PC-9 (cell line): ENCODE data around the gene TRIP13. TPM values are rescaled to one million over a fixed set of nuclear protein-coding genes. Genes with fewer than 3 reads are reported as not detected.

ENCODE experiments used
- BruUV-seq: library from RNA; stranded (reverse); fragments of 400-500 nt; replicated peaks from 2 replicates; lab custom pipeline; 2021; lab: Mats Ljungman, UMichigan
- CTCF ChIA-PET: fragments of 300-600 bp; sonication (Branson Sonifier 250); formaldehyde crosslinking; loops from one replicate; lab custom pipeline; 2022; ENCODE audit warnings: antibody characterized with exemption; lab: Charles Lee
- POLR2A ChIA-PET: fragments of 300-600 bp; sonication (Branson Sonifier 250); formaldehyde crosslinking; loops from one replicate; lab custom pipeline; 2022; ENCODE audit warnings: antibody characterized with exemption; ENCODE audit not compliant: unreplicated experiment; lab: Charles Lee
- DNase-seq, 2 experiments: peaks; one replicate each; pipeline versions ENCODE4 v3.0.0 to v3.0.0-alpha.2; 2015 to 2022; ENCODE audit warnings: mixed read lengths in 1 of 2
- H2AFZ ChIP-seq: fragments of 200-600 bp; sonication (generic); 2 replicates; pipeline ENCODE4 v1.8.1; 2017; ENCODE audit warnings: antibody characterized with exemption
- H3F3A ChIP-seq: fragments of 200-600 bp; sonication (generic); 2 replicates; pipeline ENCODE4 v1.8.1; 2017; ENCODE audit warnings: antibody characterized with exemption, mild to moderate bottlenecking, low read depth; ENCODE audit not compliant: insufficient read depth
- H3K27ac ChIP-seq: fragments of 200-600 bp; sonication (generic); 2 replicates; pipeline ENCODE4 v1.6.1; 2016; ENCODE audit warnings: mixed run types
- H3K27me3 ChIP-seq: fragments of 200-600 bp; sonication (generic); 2 replicates; pipeline ENCODE4 v1.6.1; 2016; ENCODE audit warnings: low read depth, mixed run types; ENCODE audit not compliant: insufficient read depth
- H3K36me3 ChIP-seq: fragments of 200-600 bp; sonication (generic); 2 replicates; pipeline ENCODE4 v1.6.1; 2016; ENCODE audit warnings: low read depth, mixed run types
- H3K4me1 ChIP-seq: fragments of 200-600 bp; sonication (generic); replicated peaks from 2 replicates; pipeline ENCODE4 v1.6.1; 2016; ENCODE audit warnings: mixed run types; ENCODE audit not compliant: insufficient read depth
- H3K4me2 ChIP-seq: fragments of 200-600 bp; sonication (generic); 2 replicates; pipeline ENCODE4 v1.6.1; 2017; ENCODE audit warnings: mixed run types
- H3K4me3 ChIP-seq: fragments of 200-600 bp; sonication (generic); 2 replicates; pipeline ENCODE4 v1.6.1; 2016; ENCODE audit warnings: mixed run types
- H3K79me2 ChIP-seq: fragments of 200-600 bp; sonication (generic); 2 replicates; pipeline ENCODE4 v1.6.1; 2017; ENCODE audit warnings: low read depth, mixed run types
- H3K9me2 ChIP-seq: fragments of 200-600 bp; sonication (generic); 2 replicates; pipeline ENCODE4 v1.8.1; 2017; ENCODE audit warnings: mild to moderate bottlenecking; ENCODE audit not compliant: insufficient read depth
- H3K9me3 ChIP-seq: fragments of 200-600 bp; sonication (generic); 2 replicates; pipeline ENCODE4 v1.8.1; 2016; ENCODE audit warnings: low read depth; ENCODE audit not compliant: insufficient read depth
- H4K20me1 ChIP-seq: fragments of 200-600 bp; sonication (generic); 2 replicates; pipeline ENCODE4 v1.8.1; 2017; ENCODE audit not compliant: insufficient read depth
- CTCF ChIP-seq: fragments of 200-600 bp; sonication (generic); conservative IDR thresholded peaks from 2 replicates; pipeline ENCODE4 v1.6.1; 2017; ENCODE audit warnings: mixed run types, antibody characterized with exemption, mild to moderate bottlenecking, moderate library complexity
- EZH2 ChIP-seq: fragments of 200-600 bp; sonication (generic); IDR thresholded peaks from 2 replicates; pipeline ENCODE4 v1.8.0; 2017; ENCODE audit warnings: antibody characterized with exemption, low read depth
- intact Hi-C: fragments of 100-400 bp; cut with micrococcal nuclease; formaldehyde crosslinking; loops from one replicate; pipeline ENCODE4 v1.10.0; 2022; ENCODE audit not compliant: unreplicated experiment
- total RNA-seq: library from RNA; stranded (reverse); gene quantifications from 2 replicates; pipeline ENCODE4 v1.2.3, GENCODE V29; 2021

TRIP13 gene
- total RNA-seq, 1 experiment from 2014 or later: 74.0 TPM

GRCh38 chr5:903756-904096 lies 11.0 kb downstream of the TRIP13 start:
- no peak overlapping the region for H3K4me3 ChIP-seq
- ChIA-PET POLR2A (no interaction called here), CTCF (interaction anchor here (0.6 to 1.3 kb wide), 2 partner anchors 23 to 291 kb away, joined by 3 read pairs; no protein-coding TSS in a partner anchor)
- H3K27ac ChIP-seq: no peak overlapping the region
- H3K9me2 ChIP-seq: no peaks in the 10 kb centered on the region
- no TSS peak for BruUV-seq
- H3K4me1 ChIP-seq: no peaks in the 10 kb centered on the region
- TF ChIP-seq EZH2 (no peak), CTCF (no peak)
- H4K20me1 ChIP-seq: peaks cover 4% of the 10 kb centered on the region; the same call in 1 of the 2 replicates
- H3K36me3 ChIP-seq: peaks cover 27% of the 10 kb centered on the region
- no peaks in the 10 kb centered on the region for H3K27me3 ChIP-seq
- H3K9me3 ChIP-seq: no peaks in the 10 kb centered on the region
- no peaks in the 10 kb centered on the region for H3F3A ChIP-seq
- no peak for DNase-seq
- no peaks in the 10 kb centered on the region for H3K79me2 ChIP-seq
- no peak overlapping the region for H2AFZ ChIP-seq
- no peak overlapping the region for H3K4me2 ChIP-seq
- intact Hi-C loops: loop anchor here (2.0 to 5.0 kb wide), 2 partner anchors 233 to 586 kb away; no protein-coding TSS in a partner anchor

GRCh38 chr5:905139-905642 lies 12.5 kb downstream of the TRIP13 start:
- Histone ChIP-seq H2AFZ (no peak overlapping the region), H4K20me1 (peaks cover 4% of the 10 kb centered on the region; the same call in 1 of the 2 replicates), H3K27ac (no peak overlapping the region), H3K4me1 (no peaks in the 10 kb centered on the region), H3K79me2 (no peaks in the 10 kb centered on the region), H3K9me3 (no peaks in the 10 kb centered on the region), H3K4me3 (no peak overlapping the region), H3K27me3 (no peaks in the 10 kb centered on the region), H3K9me2 (no peaks in the 10 kb centered on the region), H3K4me2 (no peak overlapping the region), H3K36me3 (peaks cover 27% of the 10 kb centered on the region), H3F3A (no peaks in the 10 kb centered on the region)
- BruUV-seq: no TSS peak
- intact Hi-C loops: no loop called here
- no peak for DNase-seq
- CTCF ChIA-PET: no interaction called here
- POLR2A ChIA-PET: interaction anchor here (0.5 kb wide), 1 partner anchor 422 kb away, joined by 16 read pairs; no protein-coding TSS in a partner anchor
- TF ChIP-seq EZH2 (no peak), CTCF (no peak)

GRCh38 chr5:907366-907910 lies 14.8 kb downstream of the TRIP13 start:
- no peak for TF ChIP-seq CTCF
- no peak for TF ChIP-seq EZH2
- Histone ChIP-seq H3K36me3 (peaks cover 27% of the 10 kb centered on the region), H2AFZ (no peak overlapping the region), H3K9me2 (no peaks in the 10 kb centered on the region), H3K4me3 (no peak overlapping the region), H4K20me1 (peaks cover 4% of the 10 kb centered on the region; the same call in 1 of the 2 replicates), H3K27me3 (no peaks in the 10 kb centered on the region), H3F3A (peaks cover 15% of the 10 kb centered on the region), H3K4me1 (peaks cover 7% of the 10 kb centered on the region), H3K9me3 (no peaks in the 10 kb centered on the region), H3K27ac (no peak overlapping the region), H3K79me2 (no peaks in the 10 kb centered on the region), H3K4me2 (no peak overlapping the region)
- POLR2A ChIA-PET: no interaction called here
- DNase-seq: no peak
- CTCF ChIA-PET: no interaction called here
- intact Hi-C loops: no loop called here
- BruUV-seq: no TSS peak
